ENCODE measurements around the gene TTLL9.
"Not testable (repeated sequence)": the region's sequence is repeated elsewhere in the genome, so short reads cannot be mapped to it uniquely, and the experiment has no call there.

The TTLL9 gene

GRCh38 chr20:31906001-31906400 lies 35.6 kb downstream of the TTLL9 start:
- DNase-seq (ENCODE audit: insufficient read length) = no peak
- no peak for TF ChIP-seq POLR2AphosphoS5 (IDR thresholded peaks at IDR 0.05; ENCODE audit: low read depth, low read length)
- TF ChIP-seq TAF1 (IDR thresholded peaks at IDR 0.05; ENCODE audit: borderline replicate concordance, low read depth, low read length) = no peak
- TF ChIP-seq POLR2A (IDR thresholded peaks at IDR 0.05; ENCODE audit: low read depth, low read length) = no peak
- FAIRE-seq = no peak

DNA sequence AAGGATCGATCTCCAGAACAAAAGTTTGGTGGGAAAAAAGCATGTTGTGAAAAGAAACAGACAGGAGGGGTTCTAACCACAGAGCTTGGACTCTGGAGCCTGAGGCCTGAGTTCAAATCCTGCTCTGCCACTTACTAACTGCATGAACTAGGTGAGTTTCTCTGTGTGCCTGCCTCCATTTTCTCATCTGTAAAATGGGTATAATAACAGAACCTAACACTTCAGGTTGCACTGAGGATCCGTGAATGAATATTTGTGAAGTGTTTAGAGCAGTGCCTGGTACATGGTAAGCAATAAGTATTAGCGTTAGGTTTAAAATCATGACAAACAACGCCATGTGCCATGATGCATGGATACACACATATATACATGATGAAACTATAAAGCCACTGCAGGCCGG lies 36.6 kb downstream of the TTLL9 start:
- TF ChIP-seq POLR2AphosphoS5 (IDR thresholded peaks at IDR 0.05; ENCODE audit: low read depth, low read length) (no peak), TAF1 (IDR thresholded peaks at IDR 0.05; ENCODE audit: borderline replicate concordance, low read depth, low read length) (no peak), POLR2A (IDR thresholded peaks at IDR 0.05; ENCODE audit: low read depth, low read length) (no peak)
- DNase-seq (ENCODE audit: insufficient read length) (no peak), FAIRE-seq (no peak)

- DNase-seq (ENCODE audit: insufficient read length) (no peak), FAIRE-seq (no peak)
- TF ChIP-seq TAF1 (IDR thresholded peaks at IDR 0.05; ENCODE audit: borderline replicate concordance, low read depth, low read length) (no peak), POLR2AphosphoS5 (IDR thresholded peaks at IDR 0.05; ENCODE audit: low read depth, low read length) (no peak), POLR2A (IDR thresholded peaks at IDR 0.05; ENCODE audit: low read depth, low read length) (no peak)
Measured at GRCh38 chr20:31908016-31908415, 37.6 kb downstream of the TTLL9 start.

DNA sequence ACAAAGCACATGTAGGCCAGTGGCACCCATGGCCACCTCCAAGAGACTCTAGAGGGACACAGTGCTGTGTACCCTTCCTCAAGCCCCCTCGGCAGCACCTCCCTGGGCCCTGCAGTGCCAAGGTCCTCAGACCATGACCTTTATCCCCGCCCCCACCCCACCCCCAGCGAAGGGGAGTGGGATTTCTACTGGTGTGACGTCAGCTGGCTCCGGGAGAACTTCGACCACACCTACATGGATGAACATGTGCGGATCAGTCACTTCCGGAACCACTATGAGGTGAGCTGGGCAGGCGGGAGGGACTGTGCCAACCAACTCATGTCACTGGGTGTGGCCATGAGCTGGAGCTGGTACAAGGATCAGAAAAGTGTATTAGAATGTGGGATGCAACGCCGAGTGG lies 38.0 kb downstream of the TTLL9 start:
- no peak for DNase-seq (ENCODE audit: insufficient read length)
- no peak for FAIRE-seq
- TF ChIP-seq POLR2AphosphoS5 (IDR thresholded peaks at IDR 0.05; ENCODE audit: low read depth, low read length) = no peak
- no peak for TF ChIP-seq POLR2A (IDR thresholded peaks at IDR 0.05; ENCODE audit: low read depth, low read length)
- TF ChIP-seq TAF1 (IDR thresholded peaks at IDR 0.05; ENCODE audit: borderline replicate concordance, low read depth, low read length) = no peak

- FAIRE-seq = no peak
- TF ChIP-seq POLR2AphosphoS5 (IDR thresholded peaks at IDR 0.05; ENCODE audit: low read depth, low read length) (no peak), TAF1 (IDR thresholded peaks at IDR 0.05; ENCODE audit: borderline replicate concordance, low read depth, low read length) (no peak), POLR2A (IDR thresholded peaks at IDR 0.05; ENCODE audit: low read depth, low read length) (no peak)
- no peak for DNase-seq (ENCODE audit: insufficient read length)
Measured at GRCh38 chr20:31909253-31910070, 39.0 kb downstream of the TTLL9 start.

- FAIRE-seq (no peak), DNase-seq (ENCODE audit: insufficient read length) (no peak)
- TF ChIP-seq TAF1 (IDR thresholded peaks at IDR 0.05; ENCODE audit: borderline replicate concordance, low read depth, low read length) (no peak), POLR2AphosphoS5 (IDR thresholded peaks at IDR 0.05; ENCODE audit: low read depth, low read length) (no peak), POLR2A (IDR thresholded peaks at IDR 0.05; ENCODE audit: low read depth, low read length) (no peak)
Measured at GRCh38 chr20:31910071-31910803, 39.8 kb downstream of the TTLL9 start.

DNA sequence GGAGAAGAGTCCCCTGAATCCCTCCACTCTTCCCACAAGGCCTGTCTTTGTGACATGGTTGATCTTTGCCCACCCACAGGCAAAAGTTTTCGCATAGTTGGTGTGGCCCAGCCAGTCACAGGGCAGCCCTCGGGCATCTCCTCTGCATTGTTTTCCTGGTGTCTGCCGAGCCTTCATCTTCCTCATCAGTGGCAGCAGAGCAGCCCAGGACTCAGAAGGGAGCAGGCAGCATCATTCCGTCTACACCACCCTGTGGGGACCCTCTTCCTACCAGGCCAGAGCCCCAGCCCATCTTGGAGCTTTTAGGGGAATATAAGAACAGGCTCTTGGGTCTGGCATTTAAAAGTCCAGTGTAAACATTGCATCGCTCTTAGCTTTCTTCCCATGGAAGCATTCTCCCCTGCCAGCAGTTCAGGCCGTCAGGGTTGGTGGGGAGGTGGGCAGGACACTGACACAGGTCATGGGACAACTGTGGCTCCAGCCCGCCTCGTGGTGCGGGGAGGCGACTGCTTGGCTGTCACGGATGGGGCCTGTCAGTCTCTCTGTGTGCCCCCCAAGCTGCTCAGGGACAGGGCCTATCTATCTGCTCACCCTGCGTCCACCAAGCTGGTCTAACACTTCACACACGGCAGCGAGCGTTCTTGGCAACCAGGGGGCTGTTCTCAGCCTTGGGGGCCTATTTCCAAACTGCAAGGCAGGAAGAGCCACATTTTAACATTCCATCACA lies 43.2 kb downstream of the TTLL9 start:
- DNase-seq (ENCODE audit: insufficient read length) (no peak), FAIRE-seq (no peak)
- TF ChIP-seq TAF1 (IDR thresholded peaks at IDR 0.05; ENCODE audit: borderline replicate concordance, low read depth, low read length) = no peak
- no peak for TF ChIP-seq POLR2A (IDR thresholded peaks at IDR 0.05; ENCODE audit: low read depth, low read length)
- no peak for TF ChIP-seq POLR2AphosphoS5 (IDR thresholded peaks at IDR 0.05; ENCODE audit: low read depth, low read length)

- no peak for FAIRE-seq
- TF ChIP-seq POLR2A (IDR thresholded peaks at IDR 0.05; ENCODE audit: low read depth, low read length) = no peak
- no peak for TF ChIP-seq POLR2AphosphoS5 (IDR thresholded peaks at IDR 0.05; ENCODE audit: low read depth, low read length)
- TF ChIP-seq TAF1 (IDR thresholded peaks at IDR 0.05; ENCODE audit: borderline replicate concordance, low read depth, low read length) = no peak
Measured at GRCh38 chr20:31914170-31914569, 43.7 kb downstream of the TTLL9 start.

DNA sequence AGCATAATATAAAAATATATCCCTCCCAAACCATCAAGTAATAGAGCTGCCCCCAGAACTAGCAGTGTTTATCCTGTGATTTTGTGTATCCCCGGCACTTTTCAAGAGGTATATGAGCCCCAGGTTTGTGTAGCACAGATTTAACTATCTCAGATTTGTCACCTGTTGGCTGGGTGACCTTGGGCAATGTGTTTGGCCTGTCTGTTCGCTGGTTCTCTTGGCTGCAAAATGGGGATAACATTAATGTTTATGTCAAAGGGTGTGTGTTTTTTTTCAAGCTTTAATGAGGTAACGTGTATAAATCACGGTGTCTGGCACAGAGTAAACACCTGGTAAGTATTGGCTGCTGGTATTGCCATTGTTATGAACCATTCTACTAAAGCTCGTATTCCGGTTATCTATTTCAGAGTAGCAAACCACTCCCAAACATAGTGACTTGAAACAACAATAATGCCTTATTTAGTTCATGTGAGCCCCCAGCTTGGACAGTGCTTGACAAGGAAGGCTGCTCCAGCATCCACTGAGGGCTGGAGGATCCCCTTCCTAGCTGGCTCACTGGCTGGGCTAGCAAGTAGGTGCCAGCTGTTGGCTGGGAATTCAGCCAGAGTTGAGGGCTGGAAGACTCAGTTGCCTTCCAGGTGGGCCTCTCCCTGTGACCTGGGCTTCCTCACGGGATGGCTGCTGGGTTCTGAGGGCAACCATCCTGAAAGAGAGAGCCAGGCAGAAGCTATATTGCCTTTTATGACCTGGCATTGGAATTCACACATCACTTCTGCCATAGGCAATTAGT lies 45.3 kb downstream of the TTLL9 start:
- DNase-seq (ENCODE audit: insufficient read length) (no peak), FAIRE-seq (no peak)
- TF ChIP-seq POLR2A (IDR thresholded peaks at IDR 0.05; ENCODE audit: low read depth, low read length) (no peak), POLR2AphosphoS5 (IDR thresholded peaks at IDR 0.05; ENCODE audit: low read depth, low read length) (no peak), TAF1 (IDR thresholded peaks at IDR 0.05; ENCODE audit: borderline replicate concordance, low read depth, low read length) (no peak)

More at GRCh38 chr20:31914170-31914569, 43.7 kb downstream of the TTLL9 start:
- DNase-seq (ENCODE audit: insufficient read length) = no peak

- TF ChIP-seq POLR2A (IDR thresholded peaks at IDR 0.05; ENCODE audit: low read depth, low read length) (no peak), TAF1 (IDR thresholded peaks at IDR 0.05; ENCODE audit: borderline replicate concordance, low read depth, low read length) (no peak), POLR2AphosphoS5 (IDR thresholded peaks at IDR 0.05; ENCODE audit: low read depth, low read length) (no peak)
- FAIRE-seq = no peak
Measured at GRCh38 chr20:31916708-31917107, 46.3 kb downstream of the TTLL9 start.

DNA sequence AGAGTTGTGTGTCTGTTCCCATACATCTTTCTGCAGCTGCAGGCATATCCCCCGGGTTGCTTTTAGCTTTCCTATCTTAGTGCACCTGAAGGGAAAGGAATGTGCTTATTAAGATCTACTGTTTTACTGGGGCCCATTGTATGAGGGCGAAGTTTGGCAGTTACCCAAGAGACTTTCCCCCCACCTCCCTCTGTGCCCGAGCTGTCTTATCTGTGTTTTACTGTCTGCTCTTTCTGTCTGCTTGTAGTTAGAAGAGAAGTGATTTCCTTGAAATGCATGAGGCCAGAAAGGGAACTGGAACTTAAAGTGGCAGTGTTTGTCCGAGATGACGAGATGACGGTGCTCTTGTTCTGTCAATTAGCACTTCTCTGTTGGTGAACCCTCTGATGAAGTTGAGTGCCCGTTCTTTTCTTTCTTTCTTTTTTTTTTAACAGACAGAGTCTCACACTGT lies 47.6 kb downstream of the TTLL9 start:
- not testable (repeated sequence) for DNase-seq (ENCODE audit: insufficient read length); FAIRE-seq

More at GRCh38 chr20:31916708-31917107, 46.3 kb downstream of the TTLL9 start:
- no peak for DNase-seq (ENCODE audit: insufficient read length)

All from GM12892 (cell line).